ENCODE results near the gene LRRC49. TPM values are rescaled to one million over a fixed set of nuclear protein-coding genes. Genes with fewer than 3 reads are reported as not detected.

The LRRC49 gene
- total RNA-seq, 1 donor from 2014 or later, result 86.6 TPM

- Histone ChIP-seq H3K4me1 (peaks cover 6% of the 10 kb centered on the region), H3K27ac (replicated peaks) (no peak overlapping the region), H3K36me3 (peaks cover 45% of the 10 kb centered on the region), H3K9me3 (replicated peaks) (peaks cover 16% of the 10 kb centered on the region), H3K4me3 (no peak overlapping the region), H3K27me3 (ENCODE audit: low read depth) (no peaks in the 10 kb centered on the region)
- no peak for DNase-seq
- TF ChIP-seq, protein P1, sequence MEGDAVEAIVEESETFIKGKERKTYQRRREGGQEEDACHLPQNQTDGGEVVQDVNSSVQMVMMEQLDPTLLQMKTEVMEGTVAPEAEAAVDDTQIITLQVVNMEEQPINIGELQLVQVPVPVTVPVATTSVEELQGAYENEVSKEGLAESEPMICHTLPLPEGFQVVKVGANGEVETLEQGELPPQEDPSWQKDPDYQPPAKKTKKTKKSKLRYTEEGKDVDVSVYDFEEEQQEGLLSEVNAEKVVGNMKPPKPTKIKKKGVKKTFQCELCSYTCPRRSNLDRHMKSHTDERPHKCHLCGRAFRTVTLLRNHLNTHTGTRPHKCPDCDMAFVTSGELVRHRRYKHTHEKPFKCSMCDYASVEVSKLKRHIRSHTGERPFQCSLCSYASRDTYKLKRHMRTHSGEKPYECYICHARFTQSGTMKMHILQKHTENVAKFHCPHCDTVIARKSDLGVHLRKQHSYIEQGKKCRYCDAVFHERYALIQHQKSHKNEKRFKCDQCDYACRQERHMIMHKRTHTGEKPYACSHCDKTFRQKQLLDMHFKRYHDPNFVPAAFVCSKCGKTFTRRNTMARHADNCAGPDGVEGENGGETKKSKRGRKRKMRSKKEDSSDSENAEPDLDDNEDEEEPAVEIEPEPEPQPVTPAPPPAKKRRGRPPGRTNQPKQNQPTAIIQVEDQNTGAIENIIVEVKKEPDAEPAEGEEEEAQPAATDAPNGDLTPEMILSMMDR (IDR thresholded peaks at IDR 0.05; ENCODE audit: borderline replicate concordance), result no peak
- intact Hi-C loops (cut with micrococcal nuclease), result no loop called here
Measured at GRCh38 chr15:70907784-70908471, 15.3 kb downstream of the LRRC49 start.

GRCh38 chr15:70910958-70911357 lies 18.3 kb downstream of the LRRC49 start:
- peaks cover 30% of the 10 kb centered on the region for H3K36me3 ChIP-seq
- TF ChIP-seq, protein P1 (IDR thresholded peaks at IDR 0.05; ENCODE audit: borderline replicate concordance), result no peak
- intact Hi-C loops (cut with micrococcal nuclease), result no loop called here
- peaks cover 6% of the 10 kb centered on the region for H3K4me1 ChIP-seq
- peaks cover 16% of the 10 kb centered on the region for H3K9me3 ChIP-seq (replicated peaks)
- no peak for DNase-seq
- no peak overlapping the region for H3K27ac ChIP-seq (replicated peaks)
- H3K4me3 ChIP-seq, result no peak overlapping the region
- H3K27me3 ChIP-seq (ENCODE audit: low read depth), result no peaks in the 10 kb centered on the region

DNA sequence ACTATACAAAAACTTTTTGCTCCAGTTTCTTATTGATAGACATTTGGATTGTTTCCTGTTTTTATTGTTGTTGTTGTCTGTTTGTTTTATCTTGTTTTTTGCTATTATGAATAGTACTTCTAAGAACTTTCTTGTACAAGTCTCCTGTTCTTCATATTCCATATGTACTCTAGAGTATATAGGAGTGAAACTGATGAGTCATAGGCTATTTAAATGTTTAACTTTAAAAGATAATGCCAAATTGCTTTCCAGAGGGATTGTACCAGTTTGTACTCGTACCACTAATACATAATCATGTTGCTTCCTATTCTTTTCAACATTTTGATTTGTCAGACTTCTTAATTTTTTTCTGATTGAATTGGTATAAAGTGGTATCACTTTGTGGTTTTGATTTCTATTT lies 19.6 kb downstream of the LRRC49 start:
- H3K9me3 ChIP-seq (replicated peaks), result peaks cover 16% of the 10 kb centered on the region
- H3K36me3 ChIP-seq, result peaks cover 21% of the 10 kb centered on the region
- H3K27ac ChIP-seq (replicated peaks), result no peak overlapping the region
- DNase-seq, result no peak
- no peaks in the 10 kb centered on the region for H3K27me3 ChIP-seq (ENCODE audit: low read depth)
- no peak overlapping the region for H3K4me3 ChIP-seq
- TF ChIP-seq, protein P1 (IDR thresholded peaks at IDR 0.05; ENCODE audit: borderline replicate concordance), result no peak
- intact Hi-C loops (cut with micrococcal nuclease), result no loop called here
- H3K4me1 ChIP-seq, result peaks cover 6% of the 10 kb centered on the region

GRCh38 chr15:70916531-70916930 lies 23.9 kb downstream of the LRRC49 start:
- intact Hi-C loops (cut with micrococcal nuclease), result no loop called here
- no peaks in the 10 kb centered on the region for H3K4me1 ChIP-seq
- DNase-seq, result no peak

GRCh38 chr15:70917955-70918354 lies 25.3 kb downstream of the LRRC49 start:
- DNase-seq, result no peak
- H3K4me1 ChIP-seq, result no peaks in the 10 kb centered on the region
- no peaks in the 10 kb centered on the region for H3K27me3 ChIP-seq (ENCODE audit: low read depth)
- intact Hi-C loops (cut with micrococcal nuclease), result no loop called here
- TF ChIP-seq, protein P1 (IDR thresholded peaks at IDR 0.05; ENCODE audit: borderline replicate concordance), result no peak
- H3K27ac ChIP-seq (replicated peaks), result no peak overlapping the region
- H3K9me3 ChIP-seq (replicated peaks), result no peaks in the 10 kb centered on the region
- H3K4me3 ChIP-seq, result no peak overlapping the region
- no peaks in the 10 kb centered on the region for H3K36me3 ChIP-seq

More at GRCh38 chr15:70916531-70916930, 23.9 kb downstream of the LRRC49 start:
- H3K27me3 ChIP-seq (ENCODE audit: low read depth), result no peaks in the 10 kb centered on the region
- no peak overlapping the region for H3K27ac ChIP-seq (replicated peaks)
- H3K4me3 ChIP-seq, result no peak overlapping the region
- no peaks in the 10 kb centered on the region for H3K36me3 ChIP-seq
- no peaks in the 10 kb centered on the region for H3K9me3 ChIP-seq (replicated peaks)
- TF ChIP-seq, protein P1 (IDR thresholded peaks at IDR 0.05; ENCODE audit: borderline replicate concordance), result no peak

All from left ventricle myocardium inferior (tissue), 1 donor.